Esophagus (tissue), 2 donors: Measurements from ENCODE around the gene PARD6B. TPM values are rescaled to one million over a fixed set of nuclear protein-coding genes. Genes with fewer than 3 reads are reported as not detected.

Experiments
- H3K27ac ChIP-seq, 2 donors: one replicate each; pipeline ENCODE4 v1.5.1; 2013; ENCODE audit warnings: low read depth in 2 of 2, mild to moderate bottlenecking in 2 of 2, inconsistent platforms in 1 of 2, low read length in 1 of 2, moderate library complexity in 1 of 2
- H3K27me3 ChIP-seq, 2 donors: one replicate each; pipeline ENCODE4 v1.6.1; 2013; ENCODE audit warnings: low read length in 2 of 2, control low read depth in 1 of 2, mild to moderate bottlenecking in 1 of 2; ENCODE audit not compliant: insufficient read depth in 2 of 2, control insufficient read depth in 1 of 2
- H3K36me3 ChIP-seq, 2 donors: one replicate each; pipeline ENCODE4 v1.6.1; 2013; ENCODE audit warnings: low read length in 1 of 2; ENCODE audit not compliant: control insufficient read depth in 2 of 2, insufficient read depth in 2 of 2
- H3K4me1 ChIP-seq, 2 donors: one replicate each; pipeline ENCODE4 v1.6.1; 2013; ENCODE audit warnings: low read length in 1 of 2; ENCODE audit not compliant: control insufficient read depth in 2 of 2, insufficient read depth in 2 of 2
- H3K4me3 ChIP-seq, 2 donors: one replicate each; pipeline ENCODE4 v1.5.1; 2013; ENCODE audit warnings: low read length in 2 of 2, mild to moderate bottlenecking in 2 of 2, low read depth in 1 of 2, moderate library complexity in 1 of 2
- H3K9me3 ChIP-seq, 2 donors: one replicate each; pipeline ENCODE4 v1.6.1; 2013; ENCODE audit warnings: mild to moderate bottlenecking in 2 of 2, low read depth in 1 of 2, low read length in 1 of 2, moderate library complexity in 1 of 2; ENCODE audit not compliant: control insufficient read depth in 2 of 2, insufficient read depth in 1 of 2
- WGBS, 2 donors: extraction: QIAGEN DNeasy Blood & Tissue Kit; methylation state at CpG; one replicate each; pipeline ENCODE4 v1.1.7; 2013; 5-methylcytosine and 5-hydroxymethylcytosine counted together
- polyA plus RNA-seq, 2 donors: library from polyadenylated mRNA; stranded (reverse); fragments of 200-250 nt; gene quantifications; one replicate each; pipeline ENCODE4 v1.2.3, GENCODE V29; 2013
- donor health status: healthy with polysubstance abuse.
- donor health status: Bipolar disorder and iron deficiency.

The PARD6B gene
- polyA plus RNA-seq, 2 donors = 1.6 to 6.5 TPM

- no peaks in the 10 kb centered on the region for H3K27me3 ChIP-seq
- H3K36me3 ChIP-seq = no peaks in the 10 kb centered on the region
- no peaks in the 10 kb centered on the region for H3K9me3 ChIP-seq
- no peak overlapping the region for H3K4me3 ChIP-seq
- peak overlapping the region in 1 of 2 donors; percentile 24 for H3K27ac ChIP-seq
- peaks cover 0 to 4% of the 10 kb centered on the region in 2 donors for H3K4me1 ChIP-seq
- WGBS, 2 donors = 84 to 93% methylated on average over 10 of the region's 10 CpGs
Observed at GRCh38 chr20:50722424-50723155, 8.8 kb upstream of the PARD6B start.

- Histone ChIP-seq H3K4me1 (peaks cover 0 to 4% of the 10 kb centered on the region in 2 donors), H3K36me3 (no peaks in the 10 kb centered on the region), H3K27ac (no peak overlapping the region), H3K9me3 (no peaks in the 10 kb centered on the region), H3K4me3 (no peak overlapping the region), H3K27me3 (no peaks in the 10 kb centered on the region)
- 85 to 88% methylated on average over 9 of the region's 9 CpGs for WGBS, 2 donors
Observed at GRCh38 chr20:50723672-50724071, 7.7 kb upstream of the PARD6B start.

GRCh38 chr20:50724112-50724725 is 7.2 kb upstream of the PARD6B start:
- H3K9me3 ChIP-seq = no peaks in the 10 kb centered on the region
- H3K4me1 ChIP-seq = peaks cover 0 to 4% of the 10 kb centered on the region in 2 donors
- H3K27me3 ChIP-seq = no peaks in the 10 kb centered on the region
- no peak overlapping the region for H3K4me3 ChIP-seq
- peak overlapping the region; percentile 69 to 79 for H3K27ac ChIP-seq
- WGBS, 2 donors = 66 to 74% methylated on average over 7 of the region's 7 CpGs
- no peaks in the 10 kb centered on the region for H3K36me3 ChIP-seq

- Histone ChIP-seq H3K4me1 (peaks cover 0 to 7% of the 10 kb centered on the region in 2 donors), H3K4me3 (no peak overlapping the region), H3K27ac (peak overlapping the region; percentile 69 to 79), H3K9me3 (no peaks in the 10 kb centered on the region), H3K27me3 (no peaks in the 10 kb centered on the region), H3K36me3 (no peaks in the 10 kb centered on the region)
- WGBS, 2 donors = 30 to 49% methylated on average over 14 of the region's 14 CpGs
Observed at GRCh38 chr20:50724851-50725723, 6.3 kb upstream of the PARD6B start.

- Histone ChIP-seq H3K27me3 (no peaks in the 10 kb centered on the region), H3K4me3 (no peak overlapping the region), H3K9me3 (no peaks in the 10 kb centered on the region), H3K27ac (no peak overlapping the region), H3K36me3 (no peaks in the 10 kb centered on the region), H3K4me1 (peaks cover 0 to 10% of the 10 kb centered on the region in 2 donors)
- WGBS, 2 donors = 82 to 88% methylated on average over 10 of the region's 10 CpGs
Observed at GRCh38 chr20:50725724-50726005, 5.7 kb upstream of the PARD6B start.

GRCh38 chr20:50726955-50727791 is 4.2 kb upstream of the PARD6B start:
- no peak overlapping the region for H3K27ac ChIP-seq
- no peaks in the 10 kb centered on the region for H3K36me3 ChIP-seq
- no peak overlapping the region for H3K4me3 ChIP-seq
- no peaks in the 10 kb centered on the region for H3K27me3 ChIP-seq
- H3K9me3 ChIP-seq = no peaks in the 10 kb centered on the region
- WGBS, 2 donors = 48 to 62% methylated on average over 4 of the region's 4 CpGs
- peaks cover 0 to 10% of the 10 kb centered on the region in 2 donors for H3K4me1 ChIP-seq

- no peaks in the 10 kb centered on the region for H3K27me3 ChIP-seq
- H3K36me3 ChIP-seq = no peaks in the 10 kb centered on the region
- WGBS, 2 donors = 29 to 41% methylated on average over 8 of the region's 8 CpGs
- no peak overlapping the region for H3K4me3 ChIP-seq
- peak overlapping the region; percentile 43 to 91 for H3K27ac ChIP-seq
- H3K4me1 ChIP-seq = peaks cover 0 to 10% of the 10 kb centered on the region in 2 donors
- no peaks in the 10 kb centered on the region for H3K9me3 ChIP-seq
Observed at GRCh38 chr20:50727792-50728485, 3.4 kb upstream of the PARD6B start.

GRCh38 chr20:50728486-50728980 is 2.8 kb upstream of the PARD6B start:
- H3K27me3 ChIP-seq = no peaks in the 10 kb centered on the region
- peaks cover 0 to 10% of the 10 kb centered on the region in 2 donors for H3K4me1 ChIP-seq
- no peak overlapping the region for H3K4me3 ChIP-seq
- WGBS, 2 donors = 72 to 79% methylated on average over 4 of the region's 4 CpGs
- H3K27ac ChIP-seq = peak overlapping the region; percentile 91 to 92
- no peaks in the 10 kb centered on the region for H3K36me3 ChIP-seq
- H3K9me3 ChIP-seq = no peaks in the 10 kb centered on the region
